Loucy (cell line): Measurements from ENCODE around the gene PSAPL1.

Experiments used
- CTCF ChIP-seq: fragments of 200-600 bp; sonication (generic); conservative IDR thresholded peaks from 2 replicates; pipeline ENCODE4 v1.5.1; 2014; ENCODE audit warnings: mild to moderate bottlenecking, antibody characterized with exemption, low read length
- EZH2phosphoT487 ChIP-seq: fragments of 200-600 bp; IDR thresholded peaks from 2 replicates; pipeline ENCODE4 v1.6.1; 2018; ENCODE audit warnings: antibody characterized with exemption, mild to moderate bottlenecking, moderate library complexity, borderline replicate concordance

- TF ChIP-seq CTCF (no peak), EZH2phosphoT487 (no peak)
Measured at GRCh38 chr4:7396186-7396910, 38.4 kb downstream of the PSAPL1 start.
